Osteoblast (primary cell): ENCODE data around the gene PKHD1. TPM values are rescaled to one million over a fixed set of nuclear protein-coding genes. Genes with fewer than 3 reads are reported as not detected.

Experiments used
- DNase-seq: peaks from one replicate; pipeline ENCODE4 v3.0.0; 2011; ENCODE audit warnings: low spot score, mixed read lengths; ENCODE audit not compliant: insufficient read length; ENCODE audit errors: missing footprints
- H2AFZ ChIP-seq: 2 replicates; pipeline ENCODE4 v1.6.0; 2011; ENCODE audit warnings: mild to moderate bottlenecking, low read length
- H3K27ac ChIP-seq: 2 replicates; pipeline ENCODE4 v1.5.1; 2011; ENCODE audit warnings: mild to moderate bottlenecking, low read depth, low read length, moderate library complexity
- H3K27me3 ChIP-seq: 2 replicates; pipeline ENCODE4 v1.6.0; 2012; ENCODE audit warnings: mild to moderate bottlenecking, control low read depth, inconsistent platforms, low read length, moderate library complexity; ENCODE audit not compliant: insufficient read depth
- H3K36me3 ChIP-seq: 2 replicates; pipeline ENCODE4 v1.5.1; 2011; ENCODE audit warnings: mild to moderate bottlenecking, low read length, control low read depth, moderate library complexity; ENCODE audit not compliant: insufficient read depth
- H3K4me1 ChIP-seq: 2 replicates; pipeline ENCODE4 v1.5.1; 2011; ENCODE audit warnings: mild to moderate bottlenecking, low read length, control low read depth, moderate library complexity; ENCODE audit not compliant: insufficient read depth
- H3K4me2 ChIP-seq: 2 replicates; pipeline ENCODE4 v1.6.0; 2011; ENCODE audit warnings: mild to moderate bottlenecking, low read length; ENCODE audit not compliant: insufficient read depth
- H3K4me3 ChIP-seq: fragments of 200-600 bp; sonication (generic); 3 replicates; pipeline ENCODE4 v1.5.1; 2012; ENCODE audit warnings: mild to moderate bottlenecking, low read length, inconsistent platforms; ENCODE audit not compliant: insufficient read depth
- H3K79me2 ChIP-seq: 2 replicates; pipeline ENCODE4 v1.6.0; 2012; ENCODE audit warnings: mild to moderate bottlenecking, low read length, control low read depth, inconsistent platforms; ENCODE audit not compliant: insufficient read depth
- H3K9me3 ChIP-seq: 2 replicates; pipeline ENCODE4 v1.5.1; 2011; ENCODE audit warnings: low read depth, low read length, control low read depth
- H4K20me1 ChIP-seq: 2 replicates; pipeline ENCODE4 v1.6.0; 2012; ENCODE audit warnings: mild to moderate bottlenecking, low read length, control low read depth; ENCODE audit not compliant: insufficient read depth
- CTCF ChIP-seq: IDR thresholded peaks from 2 replicates; pipeline ENCODE4 v1.5.1; 2011; ENCODE audit warnings: mild to moderate bottlenecking, low read depth, low read length, moderate library complexity; ENCODE audit errors: extremely low read depth
- total RNA-seq: library from RNA; depleted of rRNA; stranded (reverse); fragments of >200 nt; gene quantifications from 2 replicates; pipeline ENCODE4 v1.2.3, GENCODE V29; 2012

Gene PKHD1
- total RNA-seq, 1 donor = not detected

GRCh38 chr6:51827580-51827979, 259.8 kb downstream of the PKHD1 start:
- no peak for TF ChIP-seq CTCF
- H3K4me3 ChIP-seq = no peak overlapping the region
- no peaks in the 10 kb centered on the region for H3K79me2 ChIP-seq
- no peak for DNase-seq
- H3K27me3 ChIP-seq = no peaks in the 10 kb centered on the region
- H3K4me1 ChIP-seq = no peaks in the 10 kb centered on the region
- H2AFZ ChIP-seq = no peak overlapping the region
- H3K36me3 ChIP-seq = no peaks in the 10 kb centered on the region
- no peaks in the 10 kb centered on the region for H3K9me3 ChIP-seq
- no peak overlapping the region for H3K4me2 ChIP-seq
- no peak overlapping the region for H3K27ac ChIP-seq
- H4K20me1 ChIP-seq = no peaks in the 10 kb centered on the region

GRCh38 chr6:51824940-51825339, 262.5 kb downstream of the PKHD1 start:
- H3K4me3 ChIP-seq = no peak overlapping the region
- H3K27me3 ChIP-seq = no peaks in the 10 kb centered on the region
- TF ChIP-seq CTCF = no peak
- no peak for DNase-seq
- H3K4me2 ChIP-seq = no peak overlapping the region
- H4K20me1 ChIP-seq = no peaks in the 10 kb centered on the region
- H3K36me3 ChIP-seq = no peaks in the 10 kb centered on the region
- H3K9me3 ChIP-seq = no peaks in the 10 kb centered on the region
- no peak overlapping the region for H2AFZ ChIP-seq
- H3K79me2 ChIP-seq = no peaks in the 10 kb centered on the region
- no peaks in the 10 kb centered on the region for H3K4me1 ChIP-seq
- H3K27ac ChIP-seq = no peak overlapping the region

- Histone ChIP-seq H3K4me1 (no peaks in the 10 kb centered on the region), H3K27ac (no peak overlapping the region), H3K4me3 (no peak overlapping the region), H3K9me3 (no peaks in the 10 kb centered on the region), H3K79me2 (no peaks in the 10 kb centered on the region), H3K36me3 (no peaks in the 10 kb centered on the region), H3K27me3 (no peaks in the 10 kb centered on the region), H3K4me2 (no peak overlapping the region), H2AFZ (no peak overlapping the region), H4K20me1 (no peaks in the 10 kb centered on the region)
- TF ChIP-seq CTCF = no peak
- DNase-seq = no peak
Measured at GRCh38 chr6:51820555-51820954, 266.9 kb downstream of the PKHD1 start.

- Histone ChIP-seq H4K20me1 (no peaks in the 10 kb centered on the region), H3K79me2 (no peaks in the 10 kb centered on the region), H3K9me3 (no peaks in the 10 kb centered on the region), H3K4me1 (no peaks in the 10 kb centered on the region), H3K4me3 (no peak overlapping the region), H3K4me2 (no peak overlapping the region), H3K27me3 (no peaks in the 10 kb centered on the region), H2AFZ (no peak overlapping the region), H3K36me3 (no peaks in the 10 kb centered on the region), H3K27ac (no peak overlapping the region)
- no peak for DNase-seq
- no peak for TF ChIP-seq CTCF
Measured at GRCh38 chr6:51818520-51819022, 268.8 kb downstream of the PKHD1 start.
